NCI-H345 (cell line): ENCODE measurements around the gene PSORS1C2.
A peak's percentile ranks its signal among the peaks of the same experiment; 100 is the strongest.
"Not testable (repeated sequence)": the region's sequence is repeated elsewhere in the genome, so short reads cannot be mapped to it uniquely, and the experiment has no call there.

Source experiments
- DNase-seq: peaks from one replicate; lab custom pipeline; 2025; lab: John Stamatoyannopoulos, UW

The PSORS1C2 gene

DNA sequence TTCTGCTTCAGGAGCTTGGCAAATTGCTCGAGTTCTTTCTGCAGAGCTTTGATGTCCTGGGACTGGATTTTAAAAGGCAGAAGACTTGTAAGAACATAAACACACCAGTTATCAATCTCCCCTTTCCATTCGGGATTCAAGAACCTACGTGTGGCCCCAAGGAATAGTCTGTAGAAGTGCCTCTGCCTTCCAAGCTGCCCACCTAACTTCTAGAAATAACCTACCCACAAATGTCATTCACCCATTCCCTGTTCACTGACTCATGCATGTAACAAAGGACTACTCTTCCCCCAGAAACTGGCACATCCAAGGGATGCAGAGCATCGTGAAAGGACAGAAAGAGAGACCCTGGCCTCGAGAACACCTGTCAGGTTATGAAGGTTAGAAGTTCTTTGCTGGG lies 27.1 kb upstream of the PSORS1C2 start:
- DNase-seq: no peak

DNA sequence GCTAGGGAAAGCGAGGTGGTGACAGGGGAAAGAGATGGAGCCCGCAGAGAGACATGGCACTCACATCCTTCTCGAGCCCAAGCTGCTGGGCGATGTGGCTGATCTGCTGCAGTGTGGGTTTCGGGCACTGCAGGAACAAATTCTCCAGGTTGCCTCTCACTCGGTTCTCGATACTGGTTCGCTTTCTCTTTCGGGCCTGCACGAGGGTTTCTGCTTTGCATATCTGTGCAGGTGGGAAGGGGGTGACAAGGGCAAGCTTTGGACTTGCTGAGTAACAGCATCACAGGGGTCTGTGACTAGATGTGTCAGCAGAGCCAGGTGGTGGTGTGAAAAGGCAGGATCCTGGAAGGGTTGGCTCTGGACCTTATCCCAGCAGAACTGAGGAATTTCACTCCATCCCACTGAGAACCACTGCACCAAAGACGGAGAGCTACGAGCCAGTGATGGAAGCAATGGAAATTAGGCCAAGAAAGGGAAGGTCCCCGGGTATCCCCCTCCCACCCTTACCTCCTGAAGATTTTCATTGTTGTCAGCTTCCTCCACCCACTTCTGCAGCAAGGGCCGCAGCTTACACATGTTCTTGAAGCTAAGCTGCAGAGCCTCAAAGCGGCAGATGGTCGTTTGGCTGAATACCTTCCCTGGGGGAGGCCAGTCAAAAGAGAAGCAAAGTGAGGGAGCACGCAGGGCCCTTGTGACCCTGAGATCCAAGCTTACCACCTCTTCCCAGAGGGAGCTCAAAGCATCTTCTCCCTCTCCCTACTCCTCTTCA lies 26.4 kb upstream of the PSORS1C2 start:
- DNase-seq: not testable (repeated sequence)

GRCh38 chr6:31164475-31165063 lies 25.7 kb upstream of the PSORS1C2 start:
- not testable (repeated sequence) for DNase-seq

DNA sequence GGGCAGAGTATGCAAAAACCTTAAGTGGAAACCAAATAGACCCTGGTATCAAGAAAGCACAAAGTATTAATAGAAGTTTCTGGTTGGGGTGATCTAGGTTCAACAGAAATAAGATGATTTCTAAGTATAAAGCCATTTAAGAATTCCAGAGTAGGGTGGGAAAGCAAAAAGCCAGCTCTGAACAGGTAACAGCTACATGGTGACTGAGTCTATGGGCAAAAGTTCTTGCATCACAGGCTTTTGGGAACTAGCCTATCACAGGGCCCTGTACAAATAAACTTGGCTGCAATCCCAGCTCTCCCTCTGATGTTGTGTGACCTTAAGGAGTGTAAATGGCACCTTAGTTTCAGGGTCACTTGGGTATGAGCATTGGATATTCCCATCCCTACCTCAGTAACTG lies 25.1 kb upstream of the PSORS1C2 start:
- no peak for DNase-seq

- no peak for DNase-seq
These were observed 23.7 kb upstream of the PSORS1C2 start for GRCh38 chr6:31162463-31163165.

DNA sequence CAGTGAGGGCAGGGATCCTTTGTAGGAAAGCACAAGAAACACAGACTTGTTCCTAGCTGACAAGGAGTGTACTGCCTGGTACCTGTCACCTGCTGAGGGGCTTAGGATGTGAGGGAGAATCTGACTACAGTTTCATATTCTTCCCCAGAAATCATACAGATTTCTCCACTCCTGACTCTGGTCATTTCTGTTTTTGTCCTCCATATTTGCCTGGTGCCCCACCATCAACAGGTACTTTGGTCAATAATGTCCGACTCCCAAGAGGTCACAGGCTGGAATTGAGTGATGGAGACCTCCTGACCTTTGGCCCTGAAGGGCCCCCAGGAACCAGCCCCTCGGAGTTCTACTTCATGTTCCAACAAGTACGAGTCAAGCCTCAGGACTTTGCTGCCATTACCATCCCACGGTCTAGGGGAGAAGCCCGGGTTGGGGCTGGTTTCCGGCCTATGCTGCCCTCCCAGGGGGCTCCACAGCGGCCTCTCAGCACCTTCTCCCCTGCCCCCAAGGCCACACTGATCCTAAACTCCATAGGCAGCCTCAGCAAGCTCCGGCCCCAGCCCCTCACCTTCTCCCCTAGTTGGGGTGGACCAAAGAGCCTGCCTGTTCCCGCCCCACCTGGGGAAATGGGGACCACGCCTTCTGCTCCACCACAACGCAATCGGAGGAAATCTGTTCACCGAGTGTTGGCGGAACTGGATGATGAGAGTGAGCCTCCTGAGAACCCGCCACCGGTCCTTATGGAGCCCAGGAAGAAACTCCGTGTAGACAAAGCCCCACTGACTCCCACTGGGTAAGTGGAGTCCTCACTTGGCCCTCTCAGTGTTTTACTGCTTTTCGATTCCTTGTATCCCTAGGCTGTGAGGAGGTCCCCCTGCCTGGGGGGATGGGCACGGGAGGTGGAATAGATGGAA lies 22.6 kb upstream of the PSORS1C2 start:
- no peak for DNase-seq

GRCh38 chr6:31158863-31159855 lies 20.3 kb upstream of the PSORS1C2 start:
- peak; percentile 12 for DNase-seq

GRCh38 chr6:31158140-31158862 lies 19.4 kb upstream of the PSORS1C2 start, which contains the start of gene TCF19:
Gene TCF19 (plus strand): TSS chr6:31158589. CDS start chr6:31159470, 881 bp downstream.
- peak; percentile 100 for DNase-seq

DNA sequence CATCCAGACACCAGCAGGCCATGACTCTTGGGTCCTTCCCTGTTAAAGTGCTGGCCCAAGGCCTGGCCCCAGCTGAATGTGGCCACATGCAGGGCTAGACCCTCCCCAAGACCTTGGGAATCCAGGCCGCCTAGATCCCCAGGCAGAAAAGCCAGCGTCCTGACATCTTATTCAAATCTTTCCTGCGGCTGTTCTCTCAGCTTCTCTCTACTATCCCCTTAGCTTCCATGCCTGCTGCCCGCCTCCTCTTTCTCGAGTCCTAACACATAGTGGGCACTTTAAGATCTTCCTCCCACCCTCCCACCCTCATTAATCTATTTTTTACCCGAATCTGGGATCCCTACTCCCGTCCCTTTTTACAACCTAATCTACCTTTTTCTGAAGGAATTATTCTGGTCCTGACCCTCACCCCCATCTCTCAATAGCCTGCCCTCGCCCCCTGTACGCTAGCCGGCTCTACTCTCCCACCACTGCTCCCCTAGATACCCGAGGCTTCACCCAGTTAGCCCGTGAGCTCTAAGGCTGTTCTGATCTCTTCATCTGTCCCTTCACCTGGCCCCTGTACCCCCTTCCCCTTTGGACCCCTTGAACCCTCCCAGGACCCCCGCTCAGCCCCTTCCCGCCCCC lies 18.8 kb upstream of the PSORS1C2 start, which contains the start of gene CCHCR1:
TSS of gene CCHCR1 (minus strand) at position 290 of the 627 bp plus-strand sequence. CDS start at position 88, 202 bp downstream.
- no peak for DNase-seq

DNA sequence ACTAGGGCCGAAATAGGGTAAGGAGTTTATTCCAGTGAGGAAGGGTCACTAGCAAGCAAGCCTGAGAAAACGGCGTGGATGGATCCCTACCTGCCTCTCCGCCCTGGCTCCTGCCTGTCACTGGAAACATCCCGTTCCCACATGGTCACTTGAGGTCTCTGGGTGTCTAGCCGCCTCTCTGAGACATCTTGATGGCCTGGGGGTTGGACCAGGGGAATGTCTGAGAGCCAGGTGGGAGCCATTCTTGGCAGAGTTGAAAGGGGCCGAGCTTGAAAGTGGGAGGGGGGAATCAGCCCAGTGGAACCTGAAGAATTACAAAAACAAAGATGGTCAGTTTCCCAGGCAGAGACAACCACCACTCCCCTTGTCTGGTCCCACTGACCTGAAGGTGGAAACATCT lies 17.8 kb upstream of the PSORS1C2 start:
- no peak for DNase-seq

- no peak for DNase-seq
These were observed 15.6 kb upstream of the PSORS1C2 start for GRCh38 chr6:31154436-31154835.

GRCh38 chr6:31152781-31153180 lies 13.9 kb upstream of the PSORS1C2 start:
- no peak for DNase-seq

DNA sequence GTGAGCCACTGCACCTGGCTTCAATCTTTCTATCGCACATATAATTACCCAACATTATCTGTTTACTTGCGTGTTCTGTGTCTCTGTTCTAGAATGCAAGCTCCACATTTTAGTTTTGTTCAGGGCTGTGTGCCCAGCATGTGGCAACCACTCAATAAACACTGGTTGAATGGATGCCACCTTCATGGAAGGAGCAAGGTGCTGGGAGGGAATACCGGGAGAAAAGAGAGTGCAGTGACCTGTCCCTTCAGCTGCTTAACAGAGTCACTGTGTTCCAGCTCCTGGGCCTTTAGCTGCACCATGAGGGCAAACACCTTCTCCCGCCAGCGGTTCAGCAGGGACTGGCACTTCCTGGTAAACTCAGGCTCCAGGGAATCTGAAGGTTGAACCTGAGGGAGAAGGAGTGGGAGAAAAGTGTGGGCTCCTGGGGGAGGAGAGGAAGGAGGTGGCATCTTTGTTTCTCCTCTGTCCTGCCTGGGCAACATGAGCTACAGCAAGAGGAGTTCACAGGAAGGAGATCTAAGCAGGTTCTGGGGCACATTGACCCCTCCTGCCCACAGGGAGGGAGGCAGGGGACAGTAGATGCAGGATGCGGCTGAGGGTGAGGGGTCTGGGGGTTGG lies 11.1 kb upstream of the PSORS1C2 start:
- no peak for DNase-seq

- no peak for DNase-seq
These were observed 6.5 kb upstream of the PSORS1C2 start for GRCh38 chr6:31145386-31145785.

- no peak for DNase-seq
These were observed 6.1 kb upstream of the PSORS1C2 start for GRCh38 chr6:31144970-31145340.

- DNase-seq: no peak
These were observed 5.6 kb upstream of the PSORS1C2 start for GRCh38 chr6:31144296-31144969.

- no peak for DNase-seq
These were observed 4.3 kb upstream of the PSORS1C2 start for GRCh38 chr6:31143148-31143547.

GRCh38 chr6:31142361-31142761 lies 3.5 kb upstream of the PSORS1C2 start:
- no peak for DNase-seq
